GM23248 (cell line): ENCODE data around the gene MAP3K10.

ENCODE experiments used
- EZH2 ChIP-seq: fragments of 200-600 bp; sonication (generic); IDR thresholded peaks from 2 replicates; pipeline ENCODE4 v1.6.1; 2018; ENCODE audit warnings: antibody characterized with exemption, mild to moderate bottlenecking; ENCODE audit not compliant: insufficient read depth, poor library complexity, severe bottlenecking
- EZH2phosphoT487 ChIP-seq: fragments of 200-600 bp; sonication (generic); IDR thresholded peaks from 2 replicates; pipeline ENCODE4 v1.6.1; 2018; ENCODE audit warnings: antibody characterized with exemption, moderate library complexity, mild to moderate bottlenecking, low read depth; ENCODE audit not compliant: insufficient read depth

DNA sequence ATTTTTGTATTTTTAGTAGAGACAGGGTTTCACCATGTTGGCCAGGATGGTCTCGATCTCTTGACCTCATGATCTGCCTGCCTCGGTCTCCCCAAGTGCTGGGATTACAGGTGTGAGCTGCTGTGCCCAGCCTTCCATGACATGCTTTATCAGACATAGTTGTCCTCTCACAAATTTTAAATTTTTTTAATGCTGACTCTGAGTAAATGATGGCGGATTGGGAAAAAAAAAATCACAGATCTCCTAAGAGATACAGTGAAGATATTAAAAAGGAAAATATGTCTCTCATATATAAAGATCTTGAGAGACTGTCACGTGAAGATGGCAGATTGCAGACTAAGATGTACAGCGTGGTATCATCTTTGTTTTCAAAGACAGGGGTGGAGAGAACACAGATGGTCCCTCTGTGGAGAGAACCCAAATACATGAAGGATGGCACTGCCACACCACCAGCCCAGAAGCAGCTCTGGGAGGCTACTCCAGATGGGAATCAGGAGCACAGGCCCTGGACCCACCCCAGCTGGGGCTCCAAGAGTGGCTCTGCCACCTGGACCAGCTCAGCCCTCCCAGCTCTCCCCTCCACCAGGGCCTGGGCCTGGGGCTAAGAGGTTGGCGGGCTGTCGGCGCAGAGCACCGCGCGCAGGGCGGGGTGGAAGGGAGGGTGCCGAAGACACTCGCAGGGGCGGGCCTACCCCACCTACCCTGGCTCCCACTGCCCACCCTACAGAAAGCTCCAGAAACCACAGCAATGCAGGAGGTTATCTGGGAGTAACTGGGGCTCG, 55.3 kb downstream of the MAP3K10 start:
- TF ChIP-seq EZH2phosphoT487, result no peak
- TF ChIP-seq EZH2, result no peak
